GM12875 (cell line): Measurements from ENCODE around the gene ADGRG6.

ENCODE experiments used
- H3K4me3 ChIP-seq: one replicate; pipeline ENCODE4 v1.5.1; 2011; ENCODE audit warnings: low read depth, low read length, control low read depth
- TF ChIP-seq, protein P1 (sequence below): IDR thresholded peaks from 2 replicates; pipeline ENCODE4 v1.5.1; 2011; ENCODE audit warnings: low read depth, mild to moderate bottlenecking, control low read depth, inconsistent platforms, low read length, moderate library complexity, borderline replicate concordance; ENCODE audit not compliant: insufficient read depth

ADGRG6 gene

DNA sequence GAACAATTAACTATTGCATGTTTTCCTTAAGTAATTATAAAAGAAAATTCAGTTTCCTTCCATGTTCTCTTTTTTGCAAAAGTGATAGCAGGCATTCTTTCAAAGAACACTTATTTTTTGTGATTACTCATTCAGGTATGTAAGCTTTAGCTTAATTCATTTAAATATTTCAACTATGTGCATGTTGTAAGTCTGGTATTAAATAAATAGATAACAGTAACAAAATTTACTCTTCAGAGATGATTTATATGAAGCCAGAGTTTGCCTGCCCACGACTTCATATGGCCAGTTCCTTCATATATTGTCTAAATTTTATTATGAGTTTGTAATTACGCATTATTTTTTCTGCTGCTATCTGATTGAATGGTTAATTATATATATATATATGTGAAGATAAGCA is 110.9 kb downstream of the ADGRG6 start:
- H3K4me3 ChIP-seq = no peak overlapping the region
- TF ChIP-seq, protein P1, sequence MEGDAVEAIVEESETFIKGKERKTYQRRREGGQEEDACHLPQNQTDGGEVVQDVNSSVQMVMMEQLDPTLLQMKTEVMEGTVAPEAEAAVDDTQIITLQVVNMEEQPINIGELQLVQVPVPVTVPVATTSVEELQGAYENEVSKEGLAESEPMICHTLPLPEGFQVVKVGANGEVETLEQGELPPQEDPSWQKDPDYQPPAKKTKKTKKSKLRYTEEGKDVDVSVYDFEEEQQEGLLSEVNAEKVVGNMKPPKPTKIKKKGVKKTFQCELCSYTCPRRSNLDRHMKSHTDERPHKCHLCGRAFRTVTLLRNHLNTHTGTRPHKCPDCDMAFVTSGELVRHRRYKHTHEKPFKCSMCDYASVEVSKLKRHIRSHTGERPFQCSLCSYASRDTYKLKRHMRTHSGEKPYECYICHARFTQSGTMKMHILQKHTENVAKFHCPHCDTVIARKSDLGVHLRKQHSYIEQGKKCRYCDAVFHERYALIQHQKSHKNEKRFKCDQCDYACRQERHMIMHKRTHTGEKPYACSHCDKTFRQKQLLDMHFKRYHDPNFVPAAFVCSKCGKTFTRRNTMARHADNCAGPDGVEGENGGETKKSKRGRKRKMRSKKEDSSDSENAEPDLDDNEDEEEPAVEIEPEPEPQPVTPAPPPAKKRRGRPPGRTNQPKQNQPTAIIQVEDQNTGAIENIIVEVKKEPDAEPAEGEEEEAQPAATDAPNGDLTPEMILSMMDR = no peak

- H3K4me3 ChIP-seq = no peak overlapping the region
- TF ChIP-seq, protein P1 = no peak
These were observed 111.3 kb downstream of the ADGRG6 start for GRCh38 chr6:142413111-142413510.

DNA sequence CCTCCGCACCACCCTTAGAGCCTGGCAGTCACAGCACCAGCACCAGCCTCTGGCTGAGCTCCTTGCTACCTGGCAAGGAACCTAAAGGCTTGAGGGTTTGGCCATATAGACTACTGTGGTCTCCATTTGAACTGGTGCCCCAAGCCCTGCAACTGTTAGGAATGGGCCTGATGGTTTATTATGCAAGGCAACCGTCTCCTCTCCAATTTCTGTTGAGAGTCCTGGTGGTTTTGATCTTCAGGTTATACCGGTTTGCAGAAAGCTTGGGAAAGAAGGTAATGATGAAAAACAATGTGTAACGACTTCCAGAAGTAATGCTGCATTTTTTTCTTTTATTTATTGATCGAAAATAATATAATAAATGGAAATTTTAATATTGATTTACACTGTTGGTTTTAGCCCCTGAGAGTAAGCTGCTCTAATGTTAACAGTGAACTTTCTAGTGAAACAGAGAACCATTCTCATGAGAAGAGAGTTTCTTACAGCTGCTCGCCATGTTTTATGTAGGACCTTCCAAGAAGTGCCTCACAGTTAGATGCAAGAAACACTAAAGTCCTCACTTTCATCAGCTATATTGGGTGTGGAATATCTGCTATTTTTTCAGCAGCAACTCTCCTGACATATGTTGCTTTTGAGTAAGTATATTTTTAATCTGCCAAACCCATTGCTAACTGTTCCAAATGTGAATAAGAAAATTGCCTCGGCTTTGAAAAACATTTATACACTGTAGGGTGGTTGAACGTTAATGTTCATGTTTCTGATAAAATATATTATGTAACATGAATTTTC is 112.8 kb downstream of the ADGRG6 start:
- TF ChIP-seq, protein P1 = no peak

DNA sequence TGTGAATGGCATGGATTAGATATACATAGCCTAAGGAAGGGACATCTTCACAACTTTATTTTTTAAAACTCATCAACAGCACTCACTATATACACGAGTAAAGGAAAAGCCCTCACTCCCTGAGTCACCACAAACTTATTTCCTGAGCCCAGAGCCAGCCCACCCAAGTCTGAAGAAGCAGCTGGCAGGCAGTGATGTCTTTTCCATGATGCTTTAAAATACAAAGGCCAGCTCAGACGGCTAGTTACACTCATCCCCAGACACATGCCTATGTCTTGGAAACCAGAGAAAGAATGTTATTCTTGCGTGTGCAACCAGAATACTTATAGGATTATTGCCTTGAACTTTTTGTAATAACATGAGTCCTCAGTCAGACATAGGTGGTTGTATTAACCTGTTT is 114.4 kb downstream of the ADGRG6 start:
- no peak overlapping the region for H3K4me3 ChIP-seq
- TF ChIP-seq, protein P1 = no peak

More for the DNA sequence above, 112.8 kb downstream of the ADGRG6 start:
- no peak overlapping the region for H3K4me3 ChIP-seq

- TF ChIP-seq, protein P1 = no peak
- H3K4me3 ChIP-seq = no peak overlapping the region
These were observed 114.9 kb downstream of the ADGRG6 start for GRCh38 chr6:142416686-142417085.

DNA sequence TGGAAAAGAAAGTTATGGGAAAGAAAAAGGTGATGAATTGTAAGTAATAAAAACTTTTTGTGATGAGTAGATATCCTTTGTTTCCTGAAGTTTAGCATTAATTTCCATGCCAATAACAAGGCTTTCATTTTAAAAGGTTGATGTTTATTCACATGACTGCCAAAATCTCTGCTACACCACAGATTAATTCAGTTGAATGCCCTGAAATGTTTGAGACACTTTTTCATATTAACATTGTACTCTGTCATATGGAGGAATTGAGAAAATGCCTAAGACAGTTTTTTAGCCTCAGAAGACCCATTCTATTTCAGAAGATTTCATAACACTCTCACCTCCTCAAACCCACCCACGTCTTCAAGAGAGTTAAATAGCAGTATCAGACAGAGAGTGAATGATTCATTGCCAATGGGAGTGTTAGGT is 115.5 kb downstream of the ADGRG6 start:
- no peak overlapping the region for H3K4me3 ChIP-seq
- TF ChIP-seq, protein P1 = no peak

DNA sequence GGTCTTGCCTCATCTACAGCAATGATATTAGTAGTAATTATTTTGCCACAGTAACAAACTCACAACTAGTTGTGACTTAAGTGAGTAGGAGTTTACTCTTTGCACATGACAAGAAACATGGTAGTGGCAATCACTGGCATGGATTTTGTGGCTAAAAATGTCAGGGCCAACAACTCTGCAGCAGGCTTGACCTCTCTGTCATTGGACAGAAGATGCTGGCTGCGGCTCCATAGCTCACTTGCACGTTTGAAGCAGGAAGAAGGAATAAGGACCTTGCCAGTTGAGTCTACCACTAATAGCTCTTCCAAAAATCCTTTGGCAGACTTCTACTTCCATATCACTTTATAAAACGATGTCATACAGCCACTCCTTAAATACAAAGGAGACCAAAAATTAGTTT is 117.3 kb downstream of the ADGRG6 start:
- TF ChIP-seq, protein P1 = no peak
- H3K4me3 ChIP-seq = no peak overlapping the region
